MG63 (cell line): ENCODE measurements around the gene CPSF7. TPM values are rescaled to one million over a fixed set of nuclear protein-coding genes. Genes with fewer than 3 reads are reported as not detected.
"Not testable (repeated sequence)": the region's sequence is repeated elsewhere in the genome, so short reads cannot be mapped to it uniquely, and the experiment has no call there.

Experiments
- DNase-seq: peaks from one replicate; pipeline ENCODE4 v3.0.0-alpha.2; 2020
- H3K27me3 ChIP-seq: fragments of 250-450 bp; sonication (Bioruptor Pico); 2 replicates; pipeline ENCODE4 v1.5.1; 2020; ENCODE audit warnings: mild to moderate bottlenecking, moderate library complexity
- H3K36me3 ChIP-seq: fragments of 250-450 bp; sonication (Bioruptor Pico); 2 replicates; pipeline ENCODE4 v1.5.1; 2020; ENCODE audit warnings: mild to moderate bottlenecking, moderate library complexity
- H3K4me3 ChIP-seq: fragments of 250-450 bp; sonication (Bioruptor Pico); 2 replicates; pipeline ENCODE4 v1.5.1; 2020; ENCODE audit warnings: mild to moderate bottlenecking, moderate library complexity
- H3K9me3 ChIP-seq: fragments of 250-450 bp; sonication (Bioruptor Pico); 2 replicates; pipeline ENCODE4 v1.5.1; 2020; ENCODE audit warnings: mild to moderate bottlenecking, moderate library complexity
- total RNA-seq: library from RNA; depleted of rRNA; stranded (reverse); fragments of >200 nt; shearing (Covaris generic); gene quantifications from 2 replicates; pipeline ENCODE4 v1.2.3, GENCODE V29; 2014; ENCODE audit warnings: low replicate concordance

The CPSF7 gene
- total RNA-seq, 1 experiment from 2014 or later, result 40.3 TPM

DNA sequence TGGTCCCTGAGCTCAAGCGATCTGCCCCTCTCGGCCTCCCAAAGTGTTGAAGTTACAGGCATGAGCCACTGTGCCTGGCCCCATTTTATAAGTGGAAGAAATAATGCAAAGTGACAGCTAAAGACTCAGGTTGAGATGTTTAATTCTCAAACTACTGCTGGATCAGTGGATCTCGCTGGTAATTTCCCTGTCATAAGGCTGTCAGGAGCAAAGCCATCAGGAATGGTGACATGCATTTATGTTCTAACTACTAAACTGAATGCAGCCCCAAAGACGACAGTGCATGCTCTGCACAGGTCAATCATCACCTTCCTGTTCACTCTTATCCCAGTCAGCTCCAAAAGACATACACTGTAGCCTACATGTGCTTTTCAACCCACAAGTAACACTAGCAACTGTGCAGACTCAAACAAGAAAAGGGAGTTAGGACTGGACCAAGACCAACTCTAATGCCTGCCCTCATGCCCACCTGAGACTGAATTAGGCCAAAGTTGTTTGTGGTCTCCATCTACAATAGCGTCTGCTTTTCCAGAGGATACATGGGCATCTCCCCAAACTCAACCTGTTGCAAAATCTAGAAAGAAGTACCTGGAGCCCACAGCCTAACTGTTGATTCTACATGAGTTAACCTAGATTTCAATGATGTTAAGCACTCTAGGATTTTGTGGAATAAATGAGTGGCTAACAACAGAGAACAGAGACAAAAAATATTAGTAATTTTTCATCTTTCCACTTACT, 22.6 kb downstream of the CPSF7 start:
- no peaks in the 10 kb centered on the region for H3K9me3 ChIP-seq
- peaks cover 91% of the 10 kb centered on the region for H3K36me3 ChIP-seq

DNA sequence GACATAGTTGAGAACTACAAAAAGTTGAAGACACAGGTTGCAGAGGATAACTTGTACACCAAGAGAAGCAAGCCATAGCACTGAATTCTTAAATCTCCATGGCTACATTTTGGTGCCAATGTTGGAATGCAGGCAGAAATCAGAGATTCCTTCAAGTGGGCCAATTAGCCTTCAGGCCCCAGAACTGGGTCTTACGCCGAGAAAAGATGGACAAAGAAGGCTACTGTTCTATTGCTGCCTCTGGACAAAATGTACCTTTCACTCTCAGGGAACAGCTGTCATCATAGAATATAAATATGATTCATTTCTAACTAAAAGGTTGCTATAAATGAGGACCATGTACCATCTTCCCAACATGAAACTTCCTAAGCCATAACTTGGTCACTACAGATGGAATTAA, 23.7 kb downstream of the CPSF7 start:
- Histone ChIP-seq H3K4me3 (no peak overlapping the region), H3K9me3 (no peaks in the 10 kb centered on the region), H3K36me3 (peaks cover 88% of the 10 kb centered on the region), H3K27me3 (no peaks in the 10 kb centered on the region)
- no peak for DNase-seq

More for the DNA sequence above, 22.6 kb downstream of the CPSF7 start:
- Histone ChIP-seq H3K27me3 (no peaks in the 10 kb centered on the region), H3K4me3 (no peak overlapping the region)
- DNase-seq, result no peak

DNA sequence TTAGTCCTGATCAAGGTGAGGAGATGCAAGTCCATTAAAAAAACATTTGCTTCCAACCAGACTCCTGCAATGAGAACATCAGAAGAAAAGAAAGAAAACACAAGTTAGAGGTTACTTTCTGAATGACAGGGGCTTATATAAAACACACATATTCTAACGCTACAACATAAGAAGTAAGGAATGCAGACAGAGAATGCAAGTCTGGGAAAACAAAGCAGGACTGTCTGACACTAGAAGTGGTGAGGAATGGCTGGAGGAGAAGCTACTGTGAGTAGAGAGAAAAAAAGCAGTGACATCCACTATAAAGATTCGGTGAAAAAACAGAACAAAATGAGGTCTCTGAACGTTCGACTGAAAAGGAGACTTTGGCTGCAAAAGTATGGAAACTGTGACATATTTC, 25.1 kb downstream of the CPSF7 start:
- H3K27me3 ChIP-seq, result no peaks in the 10 kb centered on the region
- H3K4me3 ChIP-seq, result no peak overlapping the region
- no peaks in the 10 kb centered on the region for H3K9me3 ChIP-seq
- H3K36me3 ChIP-seq, result peaks cover 74% of the 10 kb centered on the region
- DNase-seq, result no peak

DNA sequence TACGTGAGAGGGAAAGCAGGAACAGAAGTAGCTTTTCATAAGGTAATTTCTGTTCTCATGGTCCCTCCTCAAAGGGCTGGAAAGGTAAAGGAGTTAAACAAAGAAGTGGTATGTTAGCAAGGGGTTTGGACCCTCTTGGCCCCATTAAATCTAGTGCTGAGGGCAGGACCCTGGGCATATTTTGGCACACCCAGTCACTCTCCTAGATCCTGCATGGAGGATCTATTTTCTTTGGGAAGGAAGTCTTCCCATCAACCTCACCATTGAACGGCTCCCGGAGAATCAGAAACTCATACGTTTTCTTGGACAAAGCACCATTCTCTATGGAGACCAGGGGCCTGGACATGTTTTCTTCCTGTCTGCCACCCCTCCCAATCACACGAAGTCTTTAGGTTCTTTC, 25.7 kb downstream of the CPSF7 start:
- DNase-seq, result no peak
- Histone ChIP-seq H3K4me3 (no peak overlapping the region), H3K27me3 (no peaks in the 10 kb centered on the region), H3K9me3 (no peaks in the 10 kb centered on the region), H3K36me3 (peaks cover 71% of the 10 kb centered on the region)

DNA sequence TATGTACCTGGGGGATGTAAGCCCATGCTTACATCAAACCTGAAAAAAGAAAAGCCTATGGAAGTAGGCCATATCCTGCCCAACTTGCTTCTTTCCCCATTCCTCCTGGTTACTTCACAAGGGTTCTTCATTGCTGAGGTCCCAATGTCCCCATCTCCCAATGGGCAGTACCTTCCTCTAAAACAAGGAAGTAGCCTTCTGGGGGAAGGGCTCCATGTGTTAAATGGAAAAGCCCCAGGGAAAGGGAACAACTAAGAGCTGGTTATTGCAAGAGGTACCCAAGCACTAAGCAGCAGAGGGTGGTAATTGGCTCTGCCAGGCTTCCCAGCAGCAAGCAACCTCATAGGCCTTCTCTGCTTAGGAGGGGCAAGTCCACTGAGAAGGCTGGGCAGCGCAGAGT, 26.1 kb downstream of the CPSF7 start:
- Histone ChIP-seq H3K36me3 (peaks cover 66% of the 10 kb centered on the region), H3K27me3 (no peaks in the 10 kb centered on the region), H3K4me3 (no peak overlapping the region), H3K9me3 (no peaks in the 10 kb centered on the region)
- no peak for DNase-seq

DNA sequence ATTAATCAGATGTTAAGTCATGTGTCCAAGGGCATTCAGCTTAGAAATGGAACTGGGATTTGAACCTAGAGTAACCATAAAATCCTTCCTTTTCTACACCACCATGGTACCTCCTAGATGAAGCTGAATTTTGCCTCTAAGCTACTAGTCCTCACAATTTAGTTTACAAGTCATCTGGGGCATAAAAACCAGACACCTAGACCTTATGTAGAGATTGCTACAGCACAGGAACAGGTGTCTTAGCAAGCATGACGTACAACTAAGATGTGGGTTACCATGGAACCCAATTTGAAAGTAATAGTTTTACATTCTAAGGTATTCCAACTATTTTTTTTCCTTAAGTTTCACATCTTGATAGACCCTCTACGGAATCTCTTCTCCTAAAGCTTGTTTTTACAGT, 28.2 kb downstream of the CPSF7 start:
- no peaks in the 10 kb centered on the region for H3K9me3 ChIP-seq
- H3K36me3 ChIP-seq, result peaks cover 51% of the 10 kb centered on the region
- H3K4me3 ChIP-seq, result no peak overlapping the region
- no peak for DNase-seq
- H3K27me3 ChIP-seq, result no peaks in the 10 kb centered on the region

DNA sequence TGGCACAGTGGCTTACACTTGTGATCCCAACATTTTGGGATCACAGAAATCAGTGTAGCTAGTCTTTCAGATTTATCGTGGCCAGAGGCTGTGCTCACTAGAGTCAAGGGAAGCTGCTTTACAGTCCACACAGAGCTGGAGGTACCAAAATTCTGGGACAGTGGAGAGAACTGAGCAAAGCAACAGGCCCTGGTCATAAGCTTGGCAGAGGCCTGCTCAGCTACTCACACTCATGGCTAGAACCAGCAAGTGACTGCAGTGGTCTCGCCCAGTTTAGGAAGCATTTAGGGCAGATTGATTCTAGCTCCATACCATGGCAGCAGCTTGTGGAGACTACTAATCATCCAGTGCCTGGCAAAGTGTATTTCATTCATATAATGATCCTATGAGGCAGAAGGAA, 28.6 kb downstream of the CPSF7 start:
- Histone ChIP-seq H3K4me3 (no peak overlapping the region), H3K36me3 (peaks cover 47% of the 10 kb centered on the region)
- no peak for DNase-seq

DNA sequence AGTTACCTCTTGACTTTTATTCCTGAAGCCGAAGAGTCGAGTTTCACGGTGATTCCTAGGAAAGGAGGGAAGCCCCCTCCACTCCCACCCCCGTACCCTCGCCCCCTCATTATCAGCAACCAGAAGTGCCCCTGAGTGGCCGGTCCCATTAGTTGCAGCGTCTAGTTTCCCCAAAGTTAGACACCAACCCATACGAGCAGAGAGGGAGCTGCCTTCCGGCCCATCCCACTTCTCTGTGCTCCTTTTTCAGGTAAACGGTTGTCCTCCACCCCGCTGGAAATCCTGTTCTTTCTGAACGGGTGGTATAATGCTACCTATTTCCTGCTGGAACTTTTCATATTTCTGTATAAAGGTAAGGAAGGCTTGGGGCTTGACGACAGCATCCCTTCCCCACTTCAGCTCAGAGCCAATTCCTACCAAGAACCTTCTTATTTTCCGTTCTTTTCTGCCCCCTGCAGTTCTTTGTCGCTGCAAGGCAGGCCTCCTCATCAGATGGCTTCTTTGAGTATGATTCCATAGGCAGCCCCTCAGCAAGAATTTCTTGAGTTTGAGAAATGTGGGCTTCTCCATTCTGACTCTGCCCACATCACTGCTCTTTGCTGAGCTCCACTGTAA, 36.7 kb downstream of the CPSF7 start:
- DNase-seq, result no peak
- Histone ChIP-seq H3K9me3 (no peaks in the 10 kb centered on the region), H3K36me3 (peaks cover 10% of the 10 kb centered on the region), H3K27me3 (no peaks in the 10 kb centered on the region), H3K4me3 (peak overlapping the region; percentile 82)

More for the DNA sequence above, 28.6 kb downstream of the CPSF7 start:
- no peaks in the 10 kb centered on the region for H3K27me3 ChIP-seq
- H3K9me3 ChIP-seq, result no peaks in the 10 kb centered on the region

DNA sequence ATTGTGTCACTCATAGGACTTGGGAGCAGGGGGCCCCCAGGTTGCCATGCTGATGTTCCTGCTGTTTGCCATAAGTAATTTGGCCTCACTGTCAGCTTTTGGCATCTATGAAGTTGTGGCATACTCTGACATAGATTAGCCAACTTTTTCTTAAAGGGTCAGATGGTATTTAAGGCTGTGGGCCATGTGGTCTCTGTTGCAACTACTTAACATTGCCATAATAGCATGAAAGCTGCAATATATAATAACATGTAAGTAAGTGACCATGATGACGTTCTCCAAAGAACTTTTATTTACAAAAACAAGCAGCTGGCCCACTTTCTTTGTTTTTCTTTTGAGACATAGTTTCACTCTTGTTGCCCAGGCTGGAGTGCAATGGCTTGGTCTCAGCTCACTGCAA, 39.6 kb downstream of the CPSF7 start:
- 0 out of 2 replicates have a peak, but pooled peaks cover 4% of the 10 kb centered on the region for H3K36me3 ChIP-seq
- no peaks in the 10 kb centered on the region for H3K9me3 ChIP-seq
- no peak overlapping the region for H3K4me3 ChIP-seq
- no peaks in the 10 kb centered on the region for H3K27me3 ChIP-seq
- no peak for DNase-seq

DNA sequence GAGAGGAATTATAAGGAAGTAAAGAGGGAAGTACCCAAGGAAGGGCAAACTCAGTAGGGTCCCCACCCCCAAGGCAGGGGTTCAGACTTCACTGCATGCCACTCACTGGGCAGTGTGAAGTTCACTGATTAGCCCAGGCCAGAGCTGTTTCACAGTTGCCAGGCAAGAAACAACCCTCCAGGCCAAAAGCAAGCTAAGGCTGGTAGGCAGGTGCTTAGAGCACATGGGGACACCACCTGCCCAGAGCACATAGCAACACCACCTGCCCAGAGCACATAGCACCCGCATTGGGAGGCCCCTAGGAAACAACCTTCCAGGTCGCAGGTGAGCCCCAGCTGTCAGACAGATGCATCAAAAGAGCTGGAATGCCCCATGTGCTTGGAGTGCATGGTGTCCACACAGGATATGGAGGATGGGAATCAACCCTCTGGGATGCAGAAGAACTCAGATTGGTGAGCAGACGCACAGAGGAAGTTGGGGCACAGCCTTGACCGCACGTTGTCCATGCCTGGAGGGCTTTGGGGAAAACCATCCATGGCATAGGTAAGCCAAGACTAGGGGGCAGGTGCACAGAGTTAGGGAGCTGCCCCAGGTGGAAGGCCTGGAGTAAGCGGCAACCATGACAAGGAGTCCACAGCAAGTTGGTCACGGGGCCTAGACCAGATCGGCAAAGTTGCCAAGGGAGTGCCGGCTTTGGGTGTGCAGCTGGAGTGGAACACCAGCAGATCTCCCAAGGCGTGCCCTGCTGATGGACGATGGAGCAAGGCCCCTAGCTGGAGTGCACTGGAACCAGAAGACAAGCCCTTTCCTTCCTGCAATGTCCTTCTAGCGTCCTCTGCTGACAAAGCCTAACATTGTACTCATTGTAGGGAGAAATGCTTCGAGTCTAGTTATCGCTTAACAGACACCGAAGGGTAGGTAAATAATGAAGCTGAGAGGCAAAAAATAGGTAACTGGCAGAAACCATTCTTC, 45.2 kb downstream of the CPSF7 start:
- no peak for DNase-seq
- no peaks in the 10 kb centered on the region for H3K9me3 ChIP-seq
- no peak overlapping the region for H3K4me3 ChIP-seq
- no peaks in the 10 kb centered on the region for H3K36me3 ChIP-seq
- no peaks in the 10 kb centered on the region for H3K27me3 ChIP-seq

DNA sequence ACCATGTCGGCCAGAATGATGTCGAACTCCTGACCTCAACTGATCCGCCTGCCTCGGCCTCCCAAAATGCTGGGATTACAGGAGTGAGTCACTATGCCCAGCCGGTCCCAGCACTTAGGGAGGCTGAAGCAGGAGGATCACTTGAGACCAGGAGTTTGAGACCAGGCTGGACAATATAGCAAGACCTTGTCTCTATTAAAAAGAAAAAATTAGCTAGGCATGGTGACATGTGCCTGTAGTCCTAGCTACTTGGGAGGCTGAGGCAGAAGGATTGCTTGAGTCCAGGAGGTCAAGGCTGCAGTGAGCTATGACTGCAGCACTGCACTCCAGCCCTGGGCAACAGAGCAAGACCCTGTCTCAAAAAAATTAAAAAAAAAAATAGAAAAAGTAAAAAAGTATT, 45.9 kb downstream of the CPSF7 start:
- not testable (repeated sequence) for H3K27me3 ChIP-seq, DNase-seq, H3K9me3 ChIP-seq, H3K36me3 ChIP-seq, H3K4me3 ChIP-seq

DNA sequence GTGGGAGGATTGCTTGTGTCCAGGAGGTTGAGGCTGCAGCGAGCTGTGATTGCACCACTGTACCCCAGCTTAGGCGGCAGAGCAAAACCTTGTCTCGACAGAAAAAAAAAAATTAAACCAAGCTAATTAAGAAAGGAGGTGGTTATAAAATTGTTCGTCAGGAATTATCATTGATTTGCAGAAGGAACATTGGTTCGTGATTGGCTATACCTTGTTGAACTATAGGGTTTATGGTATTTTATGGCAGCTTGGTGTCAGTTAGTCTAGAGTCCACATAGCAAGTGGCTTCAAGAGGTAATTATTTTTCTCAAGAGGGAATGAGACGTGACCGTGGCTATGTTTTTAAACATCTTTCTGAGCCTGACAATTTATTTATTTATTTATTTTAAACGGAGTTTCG, 48.9 kb downstream of the CPSF7 start:
- DNase-seq, result no peak
- no peaks in the 10 kb centered on the region for H3K27me3 ChIP-seq
- H3K4me3 ChIP-seq, result no peak overlapping the region
- H3K9me3 ChIP-seq, result no peaks in the 10 kb centered on the region
- H3K36me3 ChIP-seq, result no peaks in the 10 kb centered on the region

DNA sequence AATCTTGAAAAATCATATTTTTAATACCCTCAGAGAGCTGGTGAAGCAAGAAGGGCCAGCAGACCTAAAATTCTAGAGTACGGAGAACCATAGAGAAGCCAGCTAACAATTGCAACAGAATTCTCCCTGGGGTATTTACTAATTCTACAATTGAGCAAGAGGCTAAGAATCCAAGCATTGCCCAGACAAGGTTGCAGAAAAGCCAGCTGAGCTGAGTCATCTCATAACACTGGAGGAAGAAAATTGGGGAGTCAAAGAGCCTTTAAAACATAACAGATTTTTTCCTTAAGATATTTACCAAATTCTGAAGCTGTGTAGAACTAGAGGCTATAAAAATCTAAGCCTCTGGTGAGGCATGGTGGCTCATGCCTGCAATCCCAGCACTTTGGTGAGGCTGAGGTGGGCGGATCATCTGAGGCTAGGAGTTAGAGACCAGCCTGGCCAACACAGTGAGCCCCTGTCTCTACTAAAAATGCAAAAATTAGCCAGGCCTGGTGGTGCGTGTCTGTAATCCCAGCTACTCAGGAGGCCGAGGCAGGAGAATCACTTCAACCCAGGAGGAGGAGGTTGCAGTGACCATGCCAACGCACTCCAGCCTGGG, 51.0 kb downstream of the CPSF7 start:
- DNase-seq, result peak; percentile 79
- no peaks in the 10 kb centered on the region for H3K27me3 ChIP-seq
- H3K4me3 ChIP-seq, result no peak overlapping the region
- peaks cover 6% of the 10 kb centered on the region for H3K36me3 ChIP-seq
- no peaks in the 10 kb centered on the region for H3K9me3 ChIP-seq

DNA sequence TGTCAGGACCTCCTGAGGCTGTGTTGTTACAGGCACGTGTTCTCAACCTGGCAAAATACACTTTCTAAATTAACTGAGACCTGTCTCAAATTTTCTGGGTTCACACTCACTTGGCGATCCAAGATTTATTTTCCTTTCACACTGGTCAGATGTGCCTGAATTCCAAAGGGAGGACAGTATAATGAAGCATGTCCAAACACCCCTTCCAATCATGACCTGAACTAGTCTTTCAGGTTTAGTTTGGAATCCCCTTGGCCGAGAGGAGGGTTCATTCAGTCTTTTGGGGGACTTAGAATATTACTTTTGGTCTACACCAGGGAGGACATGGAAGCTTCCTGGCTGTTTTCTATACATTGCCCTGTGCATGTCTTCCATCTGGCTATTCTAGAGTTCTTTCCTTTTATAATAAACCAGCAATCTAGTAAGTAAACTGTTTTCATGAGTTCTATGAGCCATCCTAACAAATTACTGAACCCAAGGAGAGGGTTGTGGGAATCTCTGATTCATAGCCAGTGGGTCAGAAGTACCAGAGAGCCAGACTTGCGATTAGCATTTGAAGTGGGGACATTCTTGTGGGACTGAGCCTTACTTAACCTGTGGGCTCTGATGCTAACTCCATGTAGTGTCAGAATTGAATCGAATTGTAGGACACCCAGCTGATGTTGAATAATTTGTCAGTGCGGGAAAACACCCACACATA, 52.2 kb downstream of the CPSF7 start:
- no peak for DNase-seq
- Histone ChIP-seq H3K36me3 (peaks cover 6% of the 10 kb centered on the region), H3K4me3 (no peak overlapping the region), H3K27me3 (no peaks in the 10 kb centered on the region), H3K9me3 (no peaks in the 10 kb centered on the region)

DNA sequence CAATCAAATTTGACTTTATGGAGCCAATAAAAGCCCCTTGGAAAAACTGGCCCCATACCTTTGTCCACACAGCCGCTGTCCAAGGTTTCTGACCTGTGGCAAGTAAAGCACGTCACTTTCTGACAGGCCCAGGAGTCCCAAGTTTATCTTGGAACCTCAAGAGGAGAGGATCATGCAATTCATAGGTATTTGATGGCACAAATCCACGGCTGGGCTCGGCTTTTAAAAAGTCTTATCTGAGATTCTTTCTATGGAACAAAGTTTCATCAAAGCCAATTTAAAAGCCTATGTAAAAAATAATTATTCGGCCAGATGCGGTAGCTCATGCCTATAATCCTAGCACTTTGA, 54.0 kb downstream of the CPSF7 start:
- H3K9me3 ChIP-seq, result no peaks in the 10 kb centered on the region
- no peak for DNase-seq
- H3K27me3 ChIP-seq, result no peaks in the 10 kb centered on the region
- no peak overlapping the region for H3K4me3 ChIP-seq
- H3K36me3 ChIP-seq, result peaks cover 14% of the 10 kb centered on the region

DNA sequence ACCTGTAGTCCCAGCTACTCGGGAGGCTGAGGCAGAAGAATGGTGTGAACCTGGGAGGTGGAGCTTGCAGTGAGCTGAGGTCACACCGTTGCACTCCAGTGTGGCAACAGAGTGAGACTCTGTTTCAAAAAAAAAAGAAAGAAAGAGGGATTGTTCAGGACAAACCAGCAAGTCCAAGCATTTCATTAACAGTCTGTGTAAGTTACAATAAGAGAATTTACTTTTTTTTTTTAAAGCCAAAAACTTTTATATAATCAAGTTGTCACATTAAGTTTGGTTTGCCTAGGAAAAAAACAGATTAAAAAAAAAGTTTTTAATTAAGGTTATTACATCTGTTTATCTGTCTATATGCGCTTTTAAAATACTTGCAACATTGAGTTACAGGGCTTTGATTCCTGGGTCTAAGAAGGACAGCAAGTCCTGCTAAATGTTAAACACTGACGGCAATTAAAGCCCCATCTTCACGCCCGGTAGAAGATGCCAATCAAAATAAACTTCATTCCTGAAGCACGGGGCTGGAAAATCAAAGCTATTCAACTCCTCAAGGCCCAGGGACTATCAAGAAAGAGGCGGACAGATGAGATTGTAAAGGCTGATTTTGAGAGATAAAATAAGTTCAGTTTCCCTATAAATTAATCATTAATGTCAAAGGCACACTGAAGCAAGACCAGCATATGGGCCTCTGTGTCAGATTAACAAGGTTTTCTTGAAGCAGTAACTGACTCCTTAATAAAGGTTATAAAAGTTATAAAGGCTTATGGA, 56.9 kb downstream of the CPSF7 start:
- Histone ChIP-seq H3K27me3 (no peaks in the 10 kb centered on the region), H3K4me3 (no peak overlapping the region), H3K9me3 (no peaks in the 10 kb centered on the region), H3K36me3 (peaks cover 42% of the 10 kb centered on the region)
- no peak for DNase-seq
